Mesenchymal stem cell (in vitro differentiated cells and primary cell): ENCODE data around the gene SMAGP.
"Not testable (repeated sequence)": the region's sequence is repeated elsewhere in the genome, so short reads cannot be mapped to it uniquely, and the experiment has no call there.

Experiments used
- DNase-seq: peaks from one replicate; pipeline ENCODE4 v3.0.0-alpha.2; 2013
- H2AFZ ChIP-seq: one replicate; pipeline ENCODE4 v1.6.1; 2013; ENCODE audit warnings: low read depth, mild to moderate bottlenecking, control low read depth, inconsistent platforms, low read length, moderate library complexity
- H2AK5ac ChIP-seq: 2 replicates; pipeline ENCODE4 v1.6.1; 2013; ENCODE audit warnings: low read length, moderate library complexity, mild to moderate bottlenecking, inconsistent platforms; ENCODE audit not compliant: severe bottlenecking
- H2BK120ac ChIP-seq: one replicate; pipeline ENCODE4 v1.6.1; 2013; ENCODE audit warnings: low read depth, mild to moderate bottlenecking, inconsistent platforms, low read length, moderate library complexity
- H2BK12ac ChIP-seq, 2 experiments: one replicate each; pipeline ENCODE4 v1.6.1; 2013; ENCODE audit warnings: inconsistent platforms in 2 of 2, low read length in 2 of 2, mild to moderate bottlenecking in 2 of 2, moderate library complexity in 2 of 2, control low read depth in 1 of 2
- H2BK15ac ChIP-seq: one replicate; pipeline ENCODE4 v1.6.1; 2013; ENCODE audit warnings: mild to moderate bottlenecking, low read depth, inconsistent platforms; ENCODE audit not compliant: poor library complexity, severe bottlenecking
- H2BK5ac ChIP-seq: 2 replicates; pipeline ENCODE4 v1.6.1; 2013; ENCODE audit warnings: low read depth, mild to moderate bottlenecking, low read length, control low read depth, inconsistent platforms; ENCODE audit not compliant: poor library complexity, severe bottlenecking
- H3K14ac ChIP-seq, 2 experiments: one replicate each; pipeline ENCODE4 v1.6.1; 2013; ENCODE audit warnings: inconsistent platforms in 2 of 2, low read length in 2 of 2, control low read depth in 1 of 2, mild to moderate bottlenecking in 1 of 2, moderate library complexity in 1 of 2
- H3K18ac ChIP-seq, 2 experiments: one replicate each; pipeline ENCODE4 v1.6.1; 2013; ENCODE audit warnings: inconsistent platforms in 2 of 2, low read length in 2 of 2, control low read depth in 1 of 2, low read depth in 1 of 2, mild to moderate bottlenecking in 1 of 2
- H3K23ac ChIP-seq, 2 experiments: one replicate each; pipeline ENCODE4 v1.6.1; 2013; ENCODE audit warnings: inconsistent platforms in 2 of 2, low read length in 2 of 2, mild to moderate bottlenecking in 2 of 2, moderate library complexity in 2 of 2, control low read depth in 1 of 2
- H3K27ac ChIP-seq: 2 replicates; pipeline ENCODE4 v1.5.1; 2013; ENCODE audit warnings: mild to moderate bottlenecking, moderate library complexity, low read length, control low read depth, inconsistent platforms; ENCODE audit not compliant: poor library complexity, severe bottlenecking
- H3K27me3 ChIP-seq, 2 experiments: 2 replicates each; pipeline versions ENCODE4 v1.6.1 to v1.7.0; 2013; ENCODE audit warnings: low read length in 2 of 2, mild to moderate bottlenecking in 2 of 2, moderate library complexity in 2 of 2, control low read depth in 1 of 2, inconsistent platforms in 1 of 2; ENCODE audit not compliant: control insufficient read depth in 1 of 2, insufficient read depth in 1 of 2
- H3K36me3 ChIP-seq, 2 experiments: 2 replicates each; pipeline versions ENCODE4 v1.6.1 to v1.7.0; 2013; ENCODE audit warnings: low read length in 2 of 2, control low read depth in 1 of 2, inconsistent platforms in 1 of 2, low read depth in 1 of 2, mild to moderate bottlenecking in 1 of 2; ENCODE audit not compliant: insufficient read depth in 2 of 2, control insufficient read depth in 1 of 2
- H3K4ac ChIP-seq, 2 experiments: one replicate each; pipeline ENCODE4 v1.6.1; 2013; ENCODE audit warnings: inconsistent platforms in 2 of 2, low read length in 2 of 2, mild to moderate bottlenecking in 2 of 2, moderate library complexity in 2 of 2, control low read depth in 1 of 2, low read depth in 1 of 2
- H3K4me1 ChIP-seq: 2 replicates; pipeline ENCODE4 v1.6.1; 2013; ENCODE audit warnings: low read depth, low read length, control low read depth; ENCODE audit not compliant: control insufficient read depth, insufficient read depth
- H3K4me2 ChIP-seq: 2 replicates; pipeline ENCODE4 v1.6.1; 2013; ENCODE audit warnings: low read length, mild to moderate bottlenecking, inconsistent platforms; ENCODE audit not compliant: poor library complexity, severe bottlenecking
- H3K4me3 ChIP-seq, 2 experiments: 2 replicates each; pipeline versions ENCODE4 v1.5.1 to v1.7.0; 2013; ENCODE audit warnings: low read length in 2 of 2, mild to moderate bottlenecking in 2 of 2, control low read depth in 1 of 2, low read depth in 1 of 2; ENCODE audit not compliant: insufficient read depth in 1 of 2
- H3K79me1 ChIP-seq: replicated peaks from 2 replicates; pipeline ENCODE4 v1.6.1; 2013; ENCODE audit warnings: mild to moderate bottlenecking, control low read depth, low read length, inconsistent platforms; ENCODE audit not compliant: poor library complexity, severe bottlenecking
- H3K9ac ChIP-seq: 2 replicates; pipeline ENCODE4 v1.7.0; 2013; ENCODE audit warnings: mild to moderate bottlenecking, low read length, moderate library complexity
- H3K9me3 ChIP-seq: 2 replicates; pipeline ENCODE4 v1.7.0; 2013; ENCODE audit warnings: mild to moderate bottlenecking, low read length; ENCODE audit not compliant: control insufficient read depth
- H4K8ac ChIP-seq: one replicate; pipeline ENCODE4 v1.6.1; 2013; ENCODE audit warnings: inconsistent platforms, mild to moderate bottlenecking, low read length, moderate library complexity
- H4K91ac ChIP-seq: one replicate; pipeline ENCODE4 v1.6.1; 2013; ENCODE audit warnings: mild to moderate bottlenecking, low read length, inconsistent platforms
- WGBS: methylation state at CpG from one replicate; pipeline ENCODE4 v1.1.7; 2013; ENCODE audit warnings: mixed read lengths; 5-methylcytosine and 5-hydroxymethylcytosine counted together

The SMAGP gene

GRCh38 chr12:51229116-51229809 lies 41.0 kb downstream of the SMAGP start:
- H4K8ac ChIP-seq = no peak overlapping the region
- no peak overlapping the region for H3K23ac ChIP-seq
- H2BK120ac ChIP-seq = no peak overlapping the region
- no peak overlapping the region for H3K18ac ChIP-seq
- H3K14ac ChIP-seq = no peak overlapping the region
- no peak overlapping the region for H3K27ac ChIP-seq
- no peak overlapping the region for H3K4me2 ChIP-seq
- no peak overlapping the region for H2AK5ac ChIP-seq
- no peak overlapping the region for H2AFZ ChIP-seq
- H3K9me3 ChIP-seq = no peaks in the 10 kb centered on the region
- no peak overlapping the region for H4K91ac ChIP-seq
- no peak overlapping the region for H3K9ac ChIP-seq
- 94% methylated on average over 7 of the region's 7 CpGs for WGBS
- no peaks in the 10 kb centered on the region for H3K4me1 ChIP-seq
- no peaks in the 10 kb centered on the region for H3K27me3 ChIP-seq
- H3K4me3 ChIP-seq = no peak overlapping the region
- no peak for DNase-seq
- no peak overlapping the region for H2BK12ac ChIP-seq
- no peak overlapping the region for H2BK15ac ChIP-seq
- no peak overlapping the region for H2BK5ac ChIP-seq
- no peak overlapping the region for H3K4ac ChIP-seq
- no peaks in the 10 kb centered on the region for H3K79me1 ChIP-seq
- H3K36me3 ChIP-seq = no peaks in the 10 kb centered on the region

GRCh38 chr12:51227962-51228361 lies 42.3 kb downstream of the SMAGP start:
- Histone ChIP-seq H2AK5ac (no peak overlapping the region), H3K14ac (no peak overlapping the region), H3K4me3 (no peak overlapping the region), H4K91ac (no peak overlapping the region), H3K27me3 (no peaks in the 10 kb centered on the region), H2BK120ac (no peak overlapping the region), H4K8ac (no peak overlapping the region), H3K4me1 (no peaks in the 10 kb centered on the region), H3K27ac (no peak overlapping the region), H2BK5ac (no peak overlapping the region), H2BK12ac (no peak overlapping the region), H2BK15ac (no peak overlapping the region), H2AFZ (no peak overlapping the region), H3K4ac (no peak overlapping the region), H3K18ac (no peak overlapping the region), H3K23ac (no peak overlapping the region), H3K9ac (no peak overlapping the region), H3K36me3 (no peaks in the 10 kb centered on the region), H3K9me3 (no peaks in the 10 kb centered on the region), H3K79me1 (no peaks in the 10 kb centered on the region), H3K4me2 (no peak overlapping the region)
- DNase-seq = no peak
- WGBS = 100% methylated on average over 1 of the region's 1 CpG

- H3K4me2 ChIP-seq, H3K4ac ChIP-seq, H3K27me3 ChIP-seq, H3K27ac ChIP-seq, H2AFZ ChIP-seq, H3K36me3 ChIP-seq, H2AK5ac ChIP-seq, H2BK15ac ChIP-seq, H3K4me3 ChIP-seq, H4K91ac ChIP-seq, H2BK120ac ChIP-seq, H3K4me1 ChIP-seq, H2BK5ac ChIP-seq, H3K14ac ChIP-seq, H3K9me3 ChIP-seq, H3K23ac ChIP-seq, H3K9ac ChIP-seq, DNase-seq, H3K18ac ChIP-seq, H2BK12ac ChIP-seq, H4K8ac ChIP-seq, H3K79me1 ChIP-seq: not testable (repeated sequence)
- WGBS = 79% methylated on average over 4 of the region's 5 CpGs
Measured at GRCh38 chr12:51227112-51227511, 43.1 kb downstream of the SMAGP start.

GRCh38 chr12:51225771-51226170 lies 44.4 kb downstream of the SMAGP start:
- Histone ChIP-seq H3K23ac (no peak overlapping the region), H3K4ac (no peak overlapping the region), H3K36me3 (no peaks in the 10 kb centered on the region), H3K79me1 (no peaks in the 10 kb centered on the region), H2BK120ac (no peak overlapping the region), H3K18ac (no peak overlapping the region), H3K4me3 (no peak overlapping the region), H3K9me3 (no peaks in the 10 kb centered on the region), H2BK12ac (no peak overlapping the region), H2AFZ (no peak overlapping the region), H4K91ac (no peak overlapping the region), H4K8ac (no peak overlapping the region), H2BK5ac (no peak overlapping the region), H3K27ac (no peak overlapping the region), H3K14ac (no peak overlapping the region), H3K4me1 (no peaks in the 10 kb centered on the region), H3K9ac (no peak overlapping the region), H2BK15ac (no peak overlapping the region), H2AK5ac (no peak overlapping the region), H3K27me3 (no peaks in the 10 kb centered on the region), H3K4me2 (no peak overlapping the region)
- no CpG with 5 or more reads among the region's 2 CpGs for WGBS
- DNase-seq = no peak
